NCI-H2196 (cell line): Measurements from ENCODE around the gene GTF2F2.
"Not testable (repeated sequence)": the region's sequence is repeated elsewhere in the genome, so short reads cannot be mapped to it uniquely, and the experiment has no call there.

Experiments used
- DNase-seq: peaks from one replicate; lab custom pipeline; 2025; ENCODE audit not compliant: unreplicated experiment; lab: John Stamatoyannopoulos, UW

GTF2F2 gene

GRCh38 chr13:45244736-45245135, 124.4 kb downstream of the GTF2F2 start:
- DNase-seq = not testable (repeated sequence)

DNA sequence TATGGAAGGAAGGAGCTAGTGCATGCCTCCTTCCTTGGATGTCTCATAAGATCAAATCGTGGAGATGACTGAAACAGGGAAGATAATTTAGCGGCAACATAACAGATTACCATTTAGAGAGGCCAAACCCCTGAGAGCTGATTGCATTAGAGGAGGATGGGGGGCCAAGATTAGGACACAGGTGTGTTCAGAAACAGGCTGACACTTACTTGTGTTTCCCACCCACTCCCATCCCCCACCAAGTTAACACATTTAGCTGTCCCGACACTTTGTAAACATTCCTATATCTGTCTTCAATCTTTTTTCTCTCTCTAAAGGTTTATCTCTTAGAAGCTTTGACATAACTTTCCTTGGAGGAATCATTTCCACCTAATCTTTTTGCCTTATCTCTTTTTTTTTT, 129.4 kb downstream of the GTF2F2 start:
- DNase-seq = no peak

DNA sequence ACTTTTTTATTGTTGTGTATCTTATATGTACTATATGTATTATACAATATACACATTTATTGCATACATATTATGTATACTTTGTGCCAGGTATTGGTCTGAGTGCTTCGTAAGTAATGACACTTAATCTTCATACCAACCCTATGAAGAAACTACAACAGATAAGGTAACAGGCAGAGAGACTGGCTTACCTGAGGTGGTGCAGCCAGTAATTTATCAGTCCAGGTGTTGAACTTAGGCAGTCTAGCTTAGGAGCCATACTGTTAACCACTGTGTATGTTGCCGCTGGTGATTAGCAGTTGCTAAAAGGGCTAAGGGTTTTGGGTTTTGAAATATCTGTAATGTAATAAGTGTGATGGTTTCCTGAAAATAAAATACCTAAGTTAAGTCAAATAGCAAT, 134.1 kb downstream of the GTF2F2 start:
- no peak for DNase-seq

DNA sequence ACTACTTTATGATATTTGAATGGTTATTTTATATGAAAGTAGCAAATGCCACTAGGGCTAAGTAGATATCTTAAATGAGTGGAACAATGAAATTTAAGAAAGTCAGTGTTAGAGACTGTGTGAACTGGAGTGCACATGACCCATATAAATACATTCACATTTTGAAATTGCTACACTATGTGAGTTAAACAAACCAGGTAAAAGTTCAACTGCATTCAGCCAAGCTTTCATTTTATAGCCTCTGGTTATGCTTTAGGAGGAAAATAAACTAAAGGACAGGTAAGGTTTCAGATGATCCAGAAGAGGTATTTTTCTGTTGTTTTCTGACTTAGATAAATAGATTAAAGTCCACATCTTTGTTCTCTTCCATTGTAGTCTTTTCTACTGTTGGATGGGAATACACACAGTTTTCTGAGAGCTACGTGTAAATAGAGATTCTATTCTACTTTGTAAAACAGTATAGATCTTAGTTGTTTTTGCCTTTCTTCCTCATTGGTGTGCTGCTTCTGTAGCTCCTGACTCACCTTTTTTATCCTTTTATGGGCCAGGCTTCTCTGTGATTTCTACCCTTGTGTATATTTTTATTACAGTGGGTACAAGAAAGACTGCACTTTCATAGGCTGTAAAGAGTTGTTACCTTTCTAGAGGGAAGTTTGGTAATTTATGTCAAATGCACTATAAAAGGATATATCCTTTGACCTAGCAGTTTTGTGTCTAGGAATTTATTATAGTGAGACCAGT, 135.1 kb downstream of the GTF2F2 start:
- no peak for DNase-seq

DNA sequence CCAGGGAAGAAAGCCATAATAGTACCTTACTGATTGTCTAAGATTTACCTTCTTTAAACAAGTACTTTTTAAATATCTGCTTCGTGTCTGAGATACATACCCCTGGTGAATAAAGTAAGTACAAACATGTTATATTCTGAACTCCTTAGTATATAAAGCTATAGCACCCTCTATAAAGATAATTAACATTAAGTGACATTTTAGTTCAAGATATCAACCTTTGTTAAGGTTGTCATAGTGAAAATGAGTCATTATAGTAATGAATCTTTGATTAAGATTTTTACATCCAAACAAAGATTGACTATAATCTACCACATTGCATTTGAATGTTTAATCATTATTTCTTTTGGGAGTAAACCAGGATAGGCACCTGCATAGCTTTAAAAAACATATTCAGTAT, 135.9 kb downstream of the GTF2F2 start:
- DNase-seq = no peak

GRCh38 chr13:45257638-45258333, 137.5 kb downstream of the GTF2F2 start:
- no peak for DNase-seq

DNA sequence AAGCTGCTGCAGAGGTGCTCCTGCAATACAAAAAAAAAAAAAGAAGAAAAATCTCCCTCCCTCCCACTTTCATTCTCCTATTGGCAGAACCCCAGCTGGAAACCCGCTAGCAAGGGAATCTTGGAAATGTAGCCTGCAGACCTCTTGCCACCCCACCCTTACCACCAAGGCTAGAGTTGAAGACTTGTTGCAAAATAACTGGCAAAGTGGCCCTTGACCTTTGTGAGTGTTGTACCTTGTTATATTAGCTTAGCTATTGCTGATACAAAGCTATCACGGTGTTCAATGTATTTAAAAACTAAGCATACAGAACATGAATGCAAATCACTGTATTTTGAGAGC, 138.0 kb downstream of the GTF2F2 start:
- DNase-seq = no peak

GRCh38 chr13:45267215-45267614, 146.9 kb downstream of the GTF2F2 start:
- no peak for DNase-seq

- no peak for DNase-seq
Measured at GRCh38 chr13:45269204-45269603, 148.9 kb downstream of the GTF2F2 start.

- DNase-seq = no peak
Measured at GRCh38 chr13:45276913-45277312, 156.6 kb downstream of the GTF2F2 start.

DNA sequence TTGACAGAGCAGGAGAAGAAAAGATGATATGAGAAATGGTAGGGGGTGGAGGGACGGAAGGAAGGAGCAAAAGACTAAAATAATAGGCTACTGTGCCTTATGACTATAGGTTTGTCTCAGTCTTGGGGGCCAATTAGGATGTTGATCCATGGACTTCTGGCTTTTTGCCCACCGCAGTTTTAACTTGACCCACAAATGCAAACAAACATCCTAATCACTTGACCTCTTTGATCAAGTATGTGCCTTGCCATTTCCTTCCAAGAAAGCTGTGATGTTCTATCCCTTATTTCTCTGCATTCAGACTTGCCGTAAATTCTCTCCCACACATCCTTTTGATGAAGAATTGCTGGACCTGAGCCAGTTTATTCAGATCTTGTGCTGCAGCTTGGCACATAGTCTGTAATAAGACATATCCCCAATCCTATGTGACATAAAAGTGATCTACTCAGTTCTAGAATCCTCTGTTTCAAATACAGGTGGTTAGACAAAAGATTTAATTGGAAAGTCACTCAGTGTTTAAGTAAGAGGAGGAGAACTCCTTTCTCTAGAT, 157.9 kb downstream of the GTF2F2 start:
- DNase-seq = no peak

DNA sequence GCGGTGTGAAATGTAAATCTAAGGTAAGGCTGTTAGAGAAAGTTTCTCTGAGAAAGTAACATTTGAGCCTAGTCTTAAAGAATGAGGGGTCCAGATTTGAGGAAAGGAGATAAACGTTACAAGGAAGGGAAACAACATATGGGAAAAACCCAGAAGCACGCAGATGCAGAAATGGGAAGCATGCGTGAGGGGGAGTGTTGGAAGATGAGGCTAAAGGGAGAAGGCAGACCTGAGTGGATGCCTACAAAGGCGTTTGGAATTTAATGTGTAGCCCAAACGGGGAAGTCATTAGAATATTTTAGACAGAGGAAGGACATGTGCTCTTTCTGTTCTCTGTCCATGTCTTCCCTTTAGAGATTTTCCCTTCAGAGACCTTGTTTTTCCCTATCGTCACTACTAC, 159.7 kb downstream of the GTF2F2 start:
- DNase-seq = no peak

- peak; percentile 58 for DNase-seq
Measured at GRCh38 chr13:45280751-45281634, 160.7 kb downstream of the GTF2F2 start.

DNA sequence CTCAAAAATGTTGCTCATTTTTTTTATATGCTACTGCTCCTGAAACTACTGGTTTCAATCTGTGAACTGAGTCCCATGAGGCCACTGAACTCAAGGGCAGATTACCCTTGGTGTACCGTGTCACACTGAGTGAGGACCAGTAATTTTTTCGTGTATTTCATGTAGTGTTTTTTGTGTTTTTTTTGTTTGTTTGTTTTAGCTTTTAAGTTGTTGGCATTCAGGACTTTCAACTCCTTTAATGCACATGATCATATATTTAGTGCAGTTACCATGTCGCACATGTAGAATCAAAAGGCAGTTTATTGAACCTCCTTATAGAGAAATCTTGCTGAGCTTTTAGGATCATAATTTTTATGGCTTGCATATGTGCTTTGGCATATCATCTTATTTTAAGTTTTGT, 162.7 kb downstream of the GTF2F2 start:
- DNase-seq = no peak

GRCh38 chr13:45289936-45290563, 169.7 kb downstream of the GTF2F2 start:
- no peak for DNase-seq

DNA sequence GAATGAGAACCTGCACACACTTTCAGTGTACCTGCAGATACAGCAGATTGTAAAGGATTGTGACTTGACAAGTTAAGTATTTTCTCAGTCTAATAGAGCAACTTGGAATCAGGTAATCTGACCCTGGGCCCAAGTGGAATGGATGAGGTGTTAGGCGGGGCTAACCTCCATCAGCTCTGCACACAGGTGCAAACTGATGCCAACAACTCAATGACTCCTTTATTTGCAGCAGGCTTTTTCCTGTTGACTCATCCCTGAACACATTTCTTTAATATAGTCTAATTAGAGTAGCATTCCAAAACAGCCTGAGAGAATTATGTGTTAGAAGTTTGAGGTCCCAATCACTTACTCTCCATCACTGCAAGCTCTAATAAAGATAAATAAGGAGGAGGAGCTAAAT, 171.9 kb downstream of the GTF2F2 start:
- DNase-seq = peak; percentile 20

- DNase-seq = no peak
Measured at GRCh38 chr13:45295536-45295935, 175.2 kb downstream of the GTF2F2 start.

GRCh38 chr13:45296259-45296658, 175.9 kb downstream of the GTF2F2 start:
- no peak for DNase-seq

- no peak for DNase-seq
Measured at GRCh38 chr13:45297456-45298205, 177.3 kb downstream of the GTF2F2 start.

DNA sequence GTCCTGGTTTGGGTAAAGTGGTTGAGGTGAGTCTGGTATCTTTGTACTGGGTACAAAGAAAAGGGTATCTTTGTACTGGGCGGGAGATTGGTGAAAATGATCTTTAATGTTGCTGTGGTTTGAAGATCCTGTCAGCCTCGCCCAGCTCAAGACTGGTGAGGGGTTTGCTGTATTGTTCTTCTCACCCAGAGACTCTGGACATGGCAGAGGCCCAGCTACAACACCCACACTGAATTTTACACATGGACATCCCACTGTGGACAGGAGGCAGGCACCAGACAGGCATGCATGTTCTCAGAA, 177.8 kb downstream of the GTF2F2 start:
- no peak for DNase-seq

- DNase-seq = not testable (repeated sequence)
Measured at GRCh38 chr13:45298550-45298949, 178.2 kb downstream of the GTF2F2 start.
